Measurements from ENCODE around the gene HPDL.

The HPDL gene

DNA sequence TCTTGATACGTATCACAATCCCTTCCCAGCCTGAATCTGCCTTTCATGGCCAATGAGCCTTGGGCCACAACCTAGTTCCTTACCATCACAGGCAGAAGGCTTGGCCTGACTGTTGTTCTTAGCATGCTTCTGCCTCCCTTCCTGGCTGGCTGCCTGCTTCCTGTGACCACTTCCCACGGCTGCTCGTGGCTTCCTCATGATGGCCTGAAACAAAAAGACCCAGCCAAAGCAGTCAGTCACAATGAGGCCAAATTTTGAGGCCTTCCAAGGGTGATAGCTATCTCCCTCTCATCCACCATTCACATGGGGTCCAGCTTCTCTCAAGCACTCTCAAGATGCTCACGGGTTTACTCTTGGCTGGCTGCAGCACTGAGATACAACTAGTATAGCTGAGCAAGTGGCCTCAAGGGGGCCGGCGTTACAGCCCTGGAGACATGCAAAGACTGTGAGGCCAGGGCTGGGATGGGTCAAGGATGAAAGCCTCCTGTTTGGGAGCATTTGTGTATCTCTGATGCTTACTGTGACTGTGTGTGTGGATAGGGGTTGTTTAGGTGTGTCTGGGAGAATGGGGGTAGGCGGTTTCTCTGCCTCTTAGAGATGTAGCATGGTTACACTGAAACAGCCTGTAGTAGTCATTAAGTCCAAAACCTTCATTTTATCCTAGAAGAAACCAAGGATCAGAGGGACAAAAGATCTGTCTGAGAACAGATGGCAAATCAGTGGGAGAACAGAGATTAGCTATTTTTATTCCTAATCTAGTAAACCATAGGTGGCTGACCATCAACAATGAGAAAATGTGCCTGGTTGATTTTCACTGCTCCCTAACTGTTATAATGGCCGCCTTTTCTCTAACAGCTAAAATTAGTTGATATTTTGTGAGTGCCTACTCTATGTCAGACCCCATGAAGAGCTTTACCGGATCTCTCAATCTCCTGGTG lies 7.9 kb downstream of the HPDL start:
- H3K9me3 ChIP-seq, result no peaks in the 10 kb centered on the region
- H3K36me3 ChIP-seq, result peaks cover 44 to 52% (median 49%) of the 10 kb centered on the region in 3 donors
- no peak overlapping the region for H3K4me3 ChIP-seq
- H3K27me3 ChIP-seq, result no peaks in the 10 kb centered on the region
- DNase-seq, result peak in 1 of 2 donors; percentile 52
- H3K4me1 ChIP-seq, result peaks cover 0 to 9% (median 7%) of the 10 kb centered on the region in 4 donors
- H3K27ac ChIP-seq, result no peak overlapping the region
- TF ChIP-seq, protein P1, sequence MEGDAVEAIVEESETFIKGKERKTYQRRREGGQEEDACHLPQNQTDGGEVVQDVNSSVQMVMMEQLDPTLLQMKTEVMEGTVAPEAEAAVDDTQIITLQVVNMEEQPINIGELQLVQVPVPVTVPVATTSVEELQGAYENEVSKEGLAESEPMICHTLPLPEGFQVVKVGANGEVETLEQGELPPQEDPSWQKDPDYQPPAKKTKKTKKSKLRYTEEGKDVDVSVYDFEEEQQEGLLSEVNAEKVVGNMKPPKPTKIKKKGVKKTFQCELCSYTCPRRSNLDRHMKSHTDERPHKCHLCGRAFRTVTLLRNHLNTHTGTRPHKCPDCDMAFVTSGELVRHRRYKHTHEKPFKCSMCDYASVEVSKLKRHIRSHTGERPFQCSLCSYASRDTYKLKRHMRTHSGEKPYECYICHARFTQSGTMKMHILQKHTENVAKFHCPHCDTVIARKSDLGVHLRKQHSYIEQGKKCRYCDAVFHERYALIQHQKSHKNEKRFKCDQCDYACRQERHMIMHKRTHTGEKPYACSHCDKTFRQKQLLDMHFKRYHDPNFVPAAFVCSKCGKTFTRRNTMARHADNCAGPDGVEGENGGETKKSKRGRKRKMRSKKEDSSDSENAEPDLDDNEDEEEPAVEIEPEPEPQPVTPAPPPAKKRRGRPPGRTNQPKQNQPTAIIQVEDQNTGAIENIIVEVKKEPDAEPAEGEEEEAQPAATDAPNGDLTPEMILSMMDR (IDR thresholded peaks at IDR 0.05), result no peak
- intact Hi-C loops (cut with DNase I; ENCODE audit: low total_unique reads), result no loop called here

DNA sequence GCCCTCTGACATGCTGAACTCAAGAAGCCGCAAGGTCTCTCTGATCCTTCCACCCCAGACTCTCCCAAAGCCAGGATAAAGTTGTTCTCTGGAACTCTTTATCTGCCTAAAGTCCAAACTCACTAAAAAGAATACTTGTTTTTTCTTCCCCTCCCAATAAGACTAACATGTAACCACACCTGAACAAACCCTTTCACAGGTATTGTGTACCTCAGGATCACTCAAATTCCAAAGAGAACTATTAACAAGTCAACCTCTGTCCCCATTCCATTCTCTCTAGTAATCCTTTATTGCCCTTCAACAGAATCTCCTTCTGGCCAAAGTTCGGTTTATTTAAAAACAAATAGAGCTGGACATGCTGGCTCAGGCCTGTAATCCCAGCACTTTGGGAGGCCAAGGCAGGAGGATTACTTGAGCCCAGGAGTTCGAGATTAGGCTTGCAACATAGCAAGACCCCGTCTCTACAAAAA lies 9.2 kb downstream of the HPDL start:
- Histone ChIP-seq H3K4me1 (peaks cover 0 to 14% (median 11%) of the 10 kb centered on the region in 4 donors), H3K36me3 (peaks cover 36 to 38% (median 38%) of the 10 kb centered on the region in 3 donors), H3K9me3 (no peaks in the 10 kb centered on the region), H3K4me3 (no peak overlapping the region), H3K27me3 (no peaks in the 10 kb centered on the region), H3K27ac (no peak overlapping the region)
- no peak for DNase-seq
- TF ChIP-seq, protein P1 (IDR thresholded peaks at IDR 0.05), result no peak
- intact Hi-C loops (cut with DNase I; ENCODE audit: low total_unique reads), result no loop called here

DNA sequence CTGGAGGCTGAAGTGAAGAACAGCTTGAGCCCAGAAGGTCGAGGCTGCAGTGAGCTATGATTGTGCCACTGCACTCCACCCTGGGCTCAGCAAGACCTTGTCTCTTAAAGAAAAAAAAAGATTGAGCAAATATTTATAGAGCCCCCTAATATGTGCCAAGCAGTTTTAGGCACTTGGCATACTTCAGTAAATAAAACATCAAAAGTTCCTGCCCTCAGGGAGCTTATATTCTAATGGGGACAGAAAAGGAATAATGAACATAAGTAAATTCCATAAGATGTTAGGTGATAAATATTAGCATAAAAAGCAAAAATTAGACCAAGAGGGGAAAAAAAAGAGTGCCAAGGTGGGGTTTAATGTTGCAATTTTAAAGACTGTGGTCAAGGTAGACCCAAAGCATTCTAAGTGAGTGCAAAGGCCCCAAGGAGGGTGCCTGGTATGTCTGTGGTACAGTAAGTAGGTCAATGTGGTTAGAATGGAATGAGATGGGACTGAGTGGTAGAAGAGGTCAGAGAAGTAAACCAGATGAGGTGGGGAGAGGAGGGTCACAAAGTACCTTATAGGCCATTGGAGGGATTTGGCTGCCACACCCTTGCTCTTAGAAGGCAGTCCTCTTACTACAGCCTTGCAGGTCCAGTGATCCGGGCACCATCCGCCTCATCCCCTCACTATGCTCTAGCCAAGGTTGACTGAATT lies 11.1 kb downstream of the HPDL start:
- Histone ChIP-seq H3K4me1 (peaks cover 0 to 28% (median 23%) of the 10 kb centered on the region in 4 donors), H3K36me3 (peaks cover 27 to 31% (median 28%) of the 10 kb centered on the region in 3 donors), H3K27me3 (no peaks in the 10 kb centered on the region), H3K9me3 (no peaks in the 10 kb centered on the region), H3K27ac (no peak overlapping the region), H3K4me3 (no peak overlapping the region)
- TF ChIP-seq, protein P1 (IDR thresholded peaks at IDR 0.05), result no peak
- intact Hi-C loops (cut with DNase I; ENCODE audit: low total_unique reads), result no loop called here
- DNase-seq, result no peak

DNA sequence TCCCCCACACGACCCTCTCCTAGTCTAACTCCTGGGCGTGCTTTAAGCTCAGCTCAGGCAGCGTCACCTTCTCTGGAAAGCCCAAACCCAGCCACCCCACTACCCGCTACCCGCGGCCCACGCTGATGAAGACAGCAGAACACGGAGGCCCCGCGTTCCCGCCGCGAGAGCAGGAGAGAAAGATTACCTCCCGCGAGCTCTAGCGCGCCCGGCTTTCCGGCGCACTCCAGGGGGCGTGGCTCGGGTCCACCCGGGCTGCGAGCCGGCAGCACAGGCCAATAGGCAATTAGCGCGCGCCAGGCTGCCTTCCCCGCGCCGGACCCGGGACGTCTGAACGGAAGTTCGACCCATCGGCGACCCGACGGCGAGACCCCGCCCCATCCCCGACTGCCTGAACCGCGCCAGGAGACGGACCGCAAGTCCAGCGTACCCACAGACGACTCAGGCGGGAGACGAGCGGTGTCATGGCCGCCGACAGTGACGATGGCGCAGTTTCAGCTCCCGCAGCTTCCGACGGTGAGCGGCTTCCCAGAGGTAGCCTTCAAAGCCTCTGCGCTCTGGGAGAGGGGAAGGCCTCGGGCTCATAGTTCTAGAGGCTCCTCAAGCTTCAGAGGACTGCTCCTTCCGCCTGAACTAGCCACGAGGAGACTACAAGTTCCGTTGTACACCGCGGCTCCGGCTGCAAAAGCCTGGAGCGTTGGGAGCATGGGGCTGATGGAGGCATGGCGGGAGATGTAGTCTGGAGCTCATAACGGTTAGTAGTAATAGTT lies 13.3 kb downstream of the HPDL start, which contains the start of the genes MUTYH and TOE1:
MUTYH (minus strand) TSS at position 652 of the 770 bp plus-strand sequence. CDS start 5,935 bp downstream, outside the sequence.
TOE1 (plus strand) TSS at position 382 of the 770 bp plus-strand sequence; CDS start at position 465, 83 bp downstream.
- H3K27me3 ChIP-seq, result no peaks in the 10 kb centered on the region
- TF ChIP-seq, protein P1 (IDR thresholded peaks at IDR 0.05), result peak in 1 of 2 experiments; percentile 4
- H3K27ac ChIP-seq, result peak within 1 kb of the TSS; percentile 96
- peaks cover 28 to 34% (median 32%) of the 10 kb centered on the region in 3 donors for H3K36me3 ChIP-seq
- peaks cover 0 to 28% (median 24%) of the 10 kb centered on the region in 4 donors for H3K4me1 ChIP-seq
- peak; percentile 89 to 94 for DNase-seq
- H3K9me3 ChIP-seq, result no peaks in the 10 kb centered on the region
- intact Hi-C loops (cut with DNase I; ENCODE audit: low total_unique reads), result loop anchor here (10.0 kb wide), 1 partner anchor 225 kb away; no protein-coding TSS in a partner anchor
- H3K4me3 ChIP-seq, result peak within 1 kb of the TSS; percentile 79 to 82
